GM12878 (cell line): ENCODE measurements around the gene KRT4. TPM values are rescaled to one million over a fixed set of nuclear protein-coding genes. Genes with fewer than 3 reads are reported as not detected.

ENCODE experiments used
- ATAC-seq: fragments of 200-7000 bp; cut with Tn5 transposase; 3 replicates; pipeline ENCODE4 v1.9.1; 2020; ENCODE audit warnings: mild to moderate bottlenecking, moderate library complexity
- BruUV-seq: library from RNA; stranded (reverse); fragments of 400-500 nt; replicated peaks from 2 replicates; lab custom pipeline; 2021; lab: Mats Ljungman, UMichigan
- CTCF ChIA-PET: fragments of 300-600 bp; sonication (Branson Sonifier 250); formaldehyde crosslinking; extraction: SDS; loops from one replicate; lab custom pipeline; 2021; ENCODE audit warnings: inconsistent platforms; lab: Yijun Ruan, JAX
- POLR2A ChIA-PET: fragments of 350-600 bp; formaldehyde crosslinking; extraction: SDS; loops from one replicate; lab custom pipeline; 2021; ENCODE audit warnings: inconsistent platforms; lab: Charles Lee
- RAD21 ChIA-PET: fragments of 300-600 bp; sonication (Branson Sonifier 250); formaldehyde crosslinking; loops from one replicate; lab custom pipeline; 2023; ENCODE audit warnings: antibody characterized with exemption; ENCODE audit not compliant: unreplicated experiment; lab: Charles Lee
- SMC1A ChIA-PET: fragments of 300-600 bp; sonication (Branson Sonifier 250); formaldehyde crosslinking; loops from one replicate; lab custom pipeline; 2023; ENCODE audit not compliant: unreplicated experiment, uncharacterized antibody; lab: Charles Lee
- DNase-seq: peaks from one replicate; pipeline ENCODE4 v3.0.0-alpha.2; 2011; ENCODE audit warnings: low read depth, low spot score
- FAIRE-seq: peaks from 3 replicates; lab custom pipeline; 2011; peaks lifted over from hg19 to GRCh38; lab: Jason Lieb, UNC
- H2AFZ ChIP-seq: 2 replicates; pipeline ENCODE4 v1.6.0; 2011; ENCODE audit warnings: low read depth, low read length, control low read depth; ENCODE audit not compliant: control insufficient read depth
- H3K27ac ChIP-seq: 2 replicates; pipeline ENCODE4 v1.5.1; 2011; ENCODE audit warnings: control low read depth; ENCODE audit not compliant: control insufficient read depth, insufficient read depth
- H3K27me3 ChIP-seq, 2 experiments: replicated peaks in 1 of 2; 2 replicates each; pipeline versions ENCODE4 v1.6.0 to v1.6.1; 2011; ENCODE audit warnings: low read length in 1 of 2; ENCODE audit not compliant: control insufficient read depth in 2 of 2, insufficient read depth in 2 of 2
- H3K36me3 ChIP-seq, 2 experiments: 2 replicates each; pipeline ENCODE4 v1.5.1; 2011; ENCODE audit warnings: low read length in 1 of 2; ENCODE audit not compliant: control insufficient read depth in 2 of 2, insufficient read depth in 2 of 2
- H3K4me1 ChIP-seq: 2 replicates; pipeline ENCODE4 v1.6.1; 2011; ENCODE audit warnings: mild to moderate bottlenecking, low read length, moderate library complexity, mixed read lengths; ENCODE audit not compliant: control insufficient read depth, insufficient read depth
- H3K4me2 ChIP-seq: 2 replicates; pipeline ENCODE4 v1.6.0; 2011; ENCODE audit warnings: control low read depth; ENCODE audit not compliant: control insufficient read depth, insufficient read depth
- H3K4me3 ChIP-seq: fragments of 200-600 bp; sonication (generic); 2 replicates; pipeline ENCODE4 v1.5.1; 2016
- H3K79me2 ChIP-seq: 2 replicates; pipeline ENCODE4 v1.6.0; 2011; ENCODE audit warnings: low read length; ENCODE audit not compliant: control insufficient read depth, insufficient read depth
- H3K9ac ChIP-seq: 2 replicates; pipeline ENCODE4 v1.8.0; 2011; ENCODE audit warnings: low read length, control low read depth, mixed read lengths; ENCODE audit not compliant: control insufficient read depth, insufficient read depth
- H3K9me3 ChIP-seq: replicated peaks from 3 replicates; pipeline ENCODE4 v1.5.1; 2011; ENCODE audit warnings: mild to moderate bottlenecking, low read length; ENCODE audit not compliant: control insufficient read depth, insufficient read depth
- H4K20me1 ChIP-seq: 2 replicates; pipeline ENCODE4 v1.6.0; 2011; ENCODE audit not compliant: control insufficient read depth, insufficient read depth
- ASH2L ChIP-seq: fragments of 300-600, 200-600 bp; sonication (generic); IDR thresholded peaks from 2 replicates; pipeline ENCODE4 v1.6.1; 2017; ENCODE audit warnings: low read depth, mild to moderate bottlenecking, borderline replicate concordance
- FOXK2 ChIP-seq: fragments of 450-650 bp; IDR thresholded peaks from 2 replicates; pipeline ENCODE4 v1.6.1; 2017; ENCODE audit warnings: mild to moderate bottlenecking, moderate library complexity
- HDGF ChIP-seq: fragments of 450-650 bp; IDR thresholded peaks from 2 replicates; pipeline ENCODE4 v1.6.1; 2016; ENCODE audit warnings: antibody characterized with exemption
- IKZF1 ChIP-seq: fragments of 450-650 bp; conservative IDR thresholded peaks from 2 replicates; pipeline ENCODE4 v1.6.1; 2017; ENCODE audit warnings: antibody characterized with exemption, mild to moderate bottlenecking
- KAT2A ChIP-seq: conservative IDR thresholded peaks from 2 replicates; pipeline ENCODE4 v1.6.1; 2011; ENCODE audit warnings: low read depth, low read length; ENCODE audit not compliant: control insufficient read depth
- MXI1 ChIP-seq: fragments of 150-350 bp; IDR thresholded peaks from 2 replicates; pipeline ENCODE4 v1.6.1; 2011; ENCODE audit warnings: low read depth, mild to moderate bottlenecking, inconsistent platforms, low read length, improper control_type of control experiment
- MYB ChIP-seq: fragments of 150-350 bp; IDR thresholded peaks from 2 replicates; pipeline ENCODE4 v1.6.1; 2014; ENCODE audit warnings: mild to moderate bottlenecking, low read depth, low read length, borderline replicate concordance
- NR2C1 ChIP-seq: fragments of 450-650 bp; IDR thresholded peaks from 2 replicates; pipeline ENCODE4 v1.6.1; 2017; ENCODE audit warnings: antibody characterized with exemption, mild to moderate bottlenecking, moderate library complexity
- RB1 ChIP-seq: fragments of 450-650 bp; formaldehyde crosslinking; IDR thresholded peaks from 2 replicates; pipeline ENCODE4 v1.6.1; 2017; ENCODE audit warnings: mild to moderate bottlenecking, borderline replicate concordance
- SP1 ChIP-seq: IDR thresholded peaks from one replicate; pipeline ENCODE4 v1.6.1; 2011; ENCODE audit warnings: low read depth, low read length
- TCF12 ChIP-seq: IDR thresholded peaks from 2 replicates; pipeline ENCODE4 v1.6.1; 2011; ENCODE audit warnings: low read depth, mild to moderate bottlenecking, low read length
- ZNF207 ChIP-seq: fragments of 450-650 bp; IDR thresholded peaks from 2 replicates; pipeline ENCODE4 v1.6.1; 2014; ENCODE audit warnings: antibody characterized with exemption, mild to moderate bottlenecking, borderline replicate concordance
- ZNF24 ChIP-seq: fragments of 450-650 bp; IDR thresholded peaks from 2 replicates; pipeline ENCODE4 v1.6.1; 2017; ENCODE audit warnings: antibody characterized with exemption, mild to moderate bottlenecking
- ZNF274 ChIP-seq: IDR thresholded peaks from one replicate; pipeline ENCODE4 v1.8.0; 2011; ENCODE audit not compliant: insufficient read length, insufficient read depth
- WGBS: methylation state at CpG from one replicate; pipeline ENCODE4 v1.1.6; 2016; ENCODE audit warnings: low lambda C conversion rate; ENCODE audit not compliant: insufficient replicate concordance, insufficient coverage; ENCODE audit errors: missing lambda C conversion rate; 5-methylcytosine and 5-hydroxymethylcytosine counted together
- in situ Hi-C: fragments of 300-500 bp; cut with MboI; formaldehyde crosslinking; loops from 9 replicates; pipeline ENCODE4 v1.14.3; 2018; ENCODE audit warnings: mixed read lengths
- intact Hi-C: fragments of 100-400 bp; cut with micrococcal nuclease; formaldehyde crosslinking; loops from one replicate; pipeline ENCODE4 v1.14.2; 2022; ENCODE audit not compliant: unreplicated experiment
- polyA plus RNA-seq, 11 experiments: library from polyadenylated mRNA; depleted of rRNA in 4 of 11; unstranded in 6 of 11; stranded (reverse) in 5 of 11; fragments of >200 nt; fragmentation: Nextera tagmentation in 4 of 11; fragmentation: Illumina TruSeq in 1 of 11; extraction: Ambion mirVana in 4 of 11; extraction: Trizol in 1 of 11; gene quantifications; 1 replicate in 1 of 11; 2 replicates in 10 of 11; pipeline versions ENCODE4 v1.2.1 to v1.2.3, GENCODE V29; 2011 to 2016; ENCODE audit warnings: inconsistent platforms in 2 of 11, missing spikeins in 2 of 11, low read depth in 1 of 11
- total RNA-seq, 4 experiments: library from RNA; depleted of rRNA in 3 of 4; stranded (reverse); fragments of >200 nt in 3 of 4; fragmentation: Illumina TruSeq in 1 of 4; extraction: Trizol in 1 of 4; gene quantifications; 2 replicates each; pipeline versions ENCODE4 v1.2.1 to v1.2.3, GENCODE V29; 2013 to 2021
- TF ChIP-seq, protein P1 (sequence below): fragments of 450-650 bp; IDR thresholded peaks from 2 replicates; pipeline ENCODE4 v1.6.1; 2014; ENCODE audit warnings: mild to moderate bottlenecking

The KRT4 gene
- total and polyA plus RNA-seq, 10 of the 15 experiments (the other 5 are each of a cell fraction or from before 2014, with no cell fraction given): not detected

DNA sequence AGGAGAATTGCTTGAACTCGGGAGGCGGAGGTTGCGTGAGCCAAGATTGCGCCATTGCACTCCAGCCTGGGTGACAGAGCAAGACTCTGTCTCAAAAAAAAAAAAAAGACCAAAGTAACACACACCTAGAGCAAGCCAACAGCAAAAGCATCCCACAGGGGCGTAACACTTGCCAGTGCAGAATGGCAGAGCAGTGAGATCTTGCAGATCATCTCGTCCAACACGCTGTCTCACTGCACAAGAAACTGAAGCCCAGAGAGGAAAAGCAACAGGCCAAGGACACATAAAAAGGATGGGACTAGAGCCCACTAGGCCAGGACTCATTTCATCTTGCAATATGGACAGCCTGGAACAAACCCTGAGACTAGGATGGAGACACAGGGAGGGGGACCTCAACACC lies 47.6 kb upstream of the KRT4 start:
- ChIA-PET RAD21 (no interaction called here), CTCF (interaction anchor here (0.9 to 1.3 kb wide), 2 partner anchors 9 to 23 kb away, joined by 3 to 5 read pairs; no protein-coding TSS in a partner anchor)
- no peaks in the 10 kb centered on the region; the same call in 1 of the 2 replicates for H4K20me1 ChIP-seq
- DNase-seq (no peak), ATAC-seq (no peak)
- H3K4me3 ChIP-seq: no peak overlapping the region
- H3K27ac ChIP-seq: no peak overlapping the region
- no peak overlapping the region for H3K9ac ChIP-seq
- BruUV-seq: no TSS peak
- no peaks in the 10 kb centered on the region for H3K79me2 ChIP-seq
- in situ Hi-C loops: loop anchor here (10.0 kb wide), 1 partner anchor 277 kb away; no protein-coding TSS in a partner anchor
- peaks cover 0 to 1% of the 10 kb centered on the region in 2 experiments; a peak in 1 of 4 replicates for H3K27me3 ChIP-seq
- TF ChIP-seq RB1 (no peak), TCF12 (no peak), HDGF (no peak), ZNF207 (no peak), ASH2L (no peak), NR2C1 (no peak), FOXK2 (no peak), MXI1 (no peak), MYB (no peak), ZNF24 (no peak), IKZF1 (no peak), KAT2A (no peak), SP1 (no peak), ZNF274 (no peak)
- TF ChIP-seq, protein P1, sequence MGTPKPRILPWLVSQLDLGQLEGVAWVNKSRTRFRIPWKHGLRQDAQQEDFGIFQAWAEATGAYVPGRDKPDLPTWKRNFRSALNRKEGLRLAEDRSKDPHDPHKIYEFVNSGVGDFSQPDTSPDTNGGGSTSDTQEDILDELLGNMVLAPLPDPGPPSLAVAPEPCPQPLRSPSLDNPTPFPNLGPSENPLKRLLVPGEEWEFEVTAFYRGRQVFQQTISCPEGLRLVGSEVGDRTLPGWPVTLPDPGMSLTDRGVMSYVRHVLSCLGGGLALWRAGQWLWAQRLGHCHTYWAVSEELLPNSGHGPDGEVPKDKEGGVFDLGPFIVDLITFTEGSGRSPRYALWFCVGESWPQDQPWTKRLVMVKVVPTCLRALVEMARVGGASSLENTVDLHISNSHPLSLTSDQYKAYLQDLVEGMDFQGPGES: no peak
- TF ChIP-seq, all 136 proteins: peak for 0
- no peak overlapping the region for H3K4me2 ChIP-seq
- intact Hi-C loops: no loop called here
- ChIA-PET SMC1A (no interaction called here), POLR2A (no interaction called here)
- H3K36me3 ChIP-seq: no peaks in the 10 kb centered on the region
- H3K4me1 ChIP-seq: no peaks in the 10 kb centered on the region
- FAIRE-seq: no peak
- H3K9me3 ChIP-seq: no peaks in the 10 kb centered on the region
- WGBS: 45% methylated on average over 6 of the region's 7 CpGs
- H2AFZ ChIP-seq: no peak overlapping the region
